Ishikawa (cell line): Measurements from ENCODE around the gene CDC42BPB.
A peak's percentile ranks its signal among the peaks of the same experiment; 100 is the strongest.

Experiments
- CEBPB ChIP-seq: IDR thresholded peaks from 2 replicates; pipeline ENCODE4 v1.6.1; 2012
- CREB1 ChIP-seq: IDR thresholded peaks from 2 replicates; pipeline ENCODE4 v1.6.1; 2012; ENCODE audit warnings: low read depth
- EGR1 ChIP-seq: IDR thresholded peaks from 2 replicates; pipeline ENCODE4 v1.6.1; 2012
- EP300 ChIP-seq: IDR thresholded peaks from 2 replicates; pipeline ENCODE4 v1.6.1; 2012; ENCODE audit warnings: borderline replicate concordance
- FOXM1 ChIP-seq: IDR thresholded peaks from 2 replicates; pipeline ENCODE4 v1.6.1; 2012; ENCODE audit warnings: low read depth, borderline replicate concordance
- MAX ChIP-seq: IDR thresholded peaks from 2 replicates; pipeline ENCODE4 v1.6.1; 2012
- NFIC ChIP-seq: IDR thresholded peaks from 2 replicates; pipeline ENCODE4 v1.6.1; 2012
- RAD21 ChIP-seq: IDR thresholded peaks from 2 replicates; pipeline ENCODE4 v1.6.1; 2012; ENCODE audit warnings: low read depth
- REST ChIP-seq: IDR thresholded peaks from 2 replicates; pipeline ENCODE4 v1.6.1; 2012; ENCODE audit warnings: low read depth, mild to moderate bottlenecking
- TAF1 ChIP-seq: IDR thresholded peaks from 2 replicates; pipeline ENCODE4 v1.6.1; 2012; ENCODE audit warnings: low read depth, mild to moderate bottlenecking
- TCF12 ChIP-seq: IDR thresholded peaks from 2 replicates; pipeline ENCODE4 v1.6.1; 2012; ENCODE audit warnings: low read depth
- TEAD4 ChIP-seq: IDR thresholded peaks from 2 replicates; pipeline ENCODE4 v1.6.1; 2012
- USF1 ChIP-seq: IDR thresholded peaks from 2 replicates; pipeline ENCODE4 v1.6.1; 2012
- YY1 ChIP-seq: IDR thresholded peaks from 2 replicates; pipeline ENCODE4 v1.6.1; 2012; ENCODE audit warnings: low read depth
- ZBTB7A ChIP-seq: IDR thresholded peaks from 2 replicates; pipeline ENCODE4 v1.6.1; 2012; ENCODE audit warnings: low read depth

The CDC42BPB gene

GRCh38 chr14:103086771-103087342 lies 29.5 kb upstream of the CDC42BPB start:
- TF ChIP-seq RAD21 = no peak
- no peak for TF ChIP-seq MAX
- no peak for TF ChIP-seq ZBTB7A
- TF ChIP-seq TCF12 = no peak
- no peak for TF ChIP-seq REST
- TF ChIP-seq EGR1 = no peak
- TF ChIP-seq CEBPB = no peak

GRCh38 chr14:103085106-103086091 lies 28.1 kb upstream of the CDC42BPB start:
- TF ChIP-seq RAD21 = no peak
- no peak for TF ChIP-seq MAX
- TF ChIP-seq CREB1 = no peak
- TF ChIP-seq YY1 = no peak
- TF ChIP-seq FOXM1 = no peak
- no peak for TF ChIP-seq EP300
- TF ChIP-seq USF1 = no peak
- no peak for TF ChIP-seq TCF12
- no peak for TF ChIP-seq NFIC
- TF ChIP-seq REST = no peak
- TF ChIP-seq ZBTB7A = no peak
- no peak for TF ChIP-seq TEAD4
- no peak for TF ChIP-seq TAF1
- TF ChIP-seq CEBPB = no peak
- no peak for TF ChIP-seq EGR1

- 0 out of 2 replicates have a peak, but pooled peaks have one; percentile 45 for TF ChIP-seq EGR1
- no peak for TF ChIP-seq TAF1
- no peak for TF ChIP-seq CREB1
- no peak for TF ChIP-seq RAD21
These were observed 26.9 kb upstream of the CDC42BPB start, which contains the start of gene LBHD2 for GRCh38 chr14:103084021-103084919. Gene LBHD2 (plus strand): TSS chr14:103084210. CDS start chr14:103086013, 1,803 bp downstream.

GRCh38 chr14:103081951-103082350 lies 24.6 kb upstream of the CDC42BPB start:
- TF ChIP-seq RAD21 = no peak
- no peak for TF ChIP-seq EGR1
- TF ChIP-seq USF1 = no peak
- no peak for TF ChIP-seq TEAD4
- no peak for TF ChIP-seq TAF1
- TF ChIP-seq REST = no peak
- no peak for TF ChIP-seq EP300
- no peak for TF ChIP-seq CREB1
- no peak for TF ChIP-seq CEBPB
- no peak for TF ChIP-seq FOXM1
- TF ChIP-seq YY1 = no peak
- TF ChIP-seq TCF12 = no peak
- TF ChIP-seq ZBTB7A = no peak
- TF ChIP-seq MAX = no peak
